Measurements from ENCODE around the gene LRRC14B. TPM values are rescaled to one million over a fixed set of nuclear protein-coding genes. Genes with fewer than 3 reads are reported as not detected.

LRRC14B gene
- total RNA-seq, 1 donor from 2014 or later, result not detected

DNA sequence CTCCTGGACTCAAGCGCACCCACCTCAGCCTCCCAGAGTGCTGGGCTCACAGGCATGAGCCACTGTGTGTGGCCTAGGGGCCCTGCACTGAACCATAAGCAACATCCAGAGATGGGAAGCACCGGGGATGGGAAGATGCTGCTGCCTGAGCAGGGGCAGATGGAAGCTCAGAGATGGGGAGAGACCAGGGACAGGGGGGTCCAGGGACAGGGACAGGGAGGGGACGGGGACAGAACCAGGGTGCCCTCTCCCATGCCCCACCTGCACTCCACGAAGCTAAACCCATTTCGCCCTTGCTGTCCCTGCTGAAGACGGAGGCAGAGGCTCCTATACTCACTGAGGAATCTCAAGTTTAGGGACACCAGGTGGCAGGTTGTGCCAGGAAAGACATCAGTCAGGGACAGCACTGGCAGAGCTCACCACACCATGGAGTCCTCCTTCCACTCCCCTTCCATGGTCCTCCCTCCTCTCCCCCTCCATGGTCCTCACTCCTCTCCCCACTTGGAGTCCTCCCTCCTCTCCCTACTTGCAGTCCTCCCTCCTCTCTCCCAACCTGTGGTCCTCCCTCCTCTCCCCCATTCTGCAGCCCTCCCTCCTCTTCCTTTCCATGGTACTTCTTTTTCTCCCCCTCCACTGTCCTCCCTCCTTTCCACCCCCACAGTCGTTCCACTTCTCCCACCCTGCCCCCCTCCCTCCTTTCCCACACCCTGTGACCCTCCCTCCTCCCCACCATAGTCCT, 45.5 kb upstream of the LRRC14B start:
- POLR2A ChIA-PET, result no interaction called here
- ATAC-seq (ENCODE audit: low read depth) (no peak), DNase-seq (no peak)
- no peaks in the 10 kb centered on the region for H3K36me3 Mint-ChIP-seq (ENCODE audit: low read depth)
- H3K27ac Mint-ChIP-seq, result no peak overlapping the region
- H3K27me3 Mint-ChIP-seq, result peaks cover 7% of the 10 kb centered on the region
- H3K4me1 Mint-ChIP-seq, result no peaks in the 10 kb centered on the region
- CTCF ChIA-PET, result no interaction called here
- TF ChIP-seq, protein P1, sequence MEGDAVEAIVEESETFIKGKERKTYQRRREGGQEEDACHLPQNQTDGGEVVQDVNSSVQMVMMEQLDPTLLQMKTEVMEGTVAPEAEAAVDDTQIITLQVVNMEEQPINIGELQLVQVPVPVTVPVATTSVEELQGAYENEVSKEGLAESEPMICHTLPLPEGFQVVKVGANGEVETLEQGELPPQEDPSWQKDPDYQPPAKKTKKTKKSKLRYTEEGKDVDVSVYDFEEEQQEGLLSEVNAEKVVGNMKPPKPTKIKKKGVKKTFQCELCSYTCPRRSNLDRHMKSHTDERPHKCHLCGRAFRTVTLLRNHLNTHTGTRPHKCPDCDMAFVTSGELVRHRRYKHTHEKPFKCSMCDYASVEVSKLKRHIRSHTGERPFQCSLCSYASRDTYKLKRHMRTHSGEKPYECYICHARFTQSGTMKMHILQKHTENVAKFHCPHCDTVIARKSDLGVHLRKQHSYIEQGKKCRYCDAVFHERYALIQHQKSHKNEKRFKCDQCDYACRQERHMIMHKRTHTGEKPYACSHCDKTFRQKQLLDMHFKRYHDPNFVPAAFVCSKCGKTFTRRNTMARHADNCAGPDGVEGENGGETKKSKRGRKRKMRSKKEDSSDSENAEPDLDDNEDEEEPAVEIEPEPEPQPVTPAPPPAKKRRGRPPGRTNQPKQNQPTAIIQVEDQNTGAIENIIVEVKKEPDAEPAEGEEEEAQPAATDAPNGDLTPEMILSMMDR (IDR thresholded peaks at IDR 0.05), result no peak
- intact Hi-C loops (cut with micrococcal nuclease), result no loop called here
- peaks cover 17% of the 10 kb centered on the region for H3K9me3 Mint-ChIP-seq
- H3K4me3 Mint-ChIP-seq, result no peak overlapping the region

DNA sequence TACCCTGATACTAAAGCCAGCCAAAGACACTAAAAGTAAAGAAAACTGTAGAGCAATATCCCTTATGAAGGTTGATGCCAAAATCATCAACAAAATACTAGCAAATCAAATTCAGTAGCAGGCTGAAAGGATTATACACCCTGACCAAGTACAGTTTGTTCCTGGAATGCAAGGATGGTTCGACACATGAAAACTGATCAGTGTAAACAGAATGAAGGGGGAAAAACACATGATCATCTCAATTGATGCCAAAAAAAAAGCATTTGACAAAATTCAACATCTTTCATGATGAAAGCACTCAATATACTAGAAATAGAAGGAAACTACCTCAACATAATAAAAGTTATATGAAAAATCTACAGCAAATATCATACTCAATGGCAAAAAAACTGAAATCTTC, 43.5 kb upstream of the LRRC14B start:
- TF ChIP-seq, protein P1 (IDR thresholded peaks at IDR 0.05), result no peak
- Mint-ChIP-seq H3K36me3 (ENCODE audit: low read depth) (no peaks in the 10 kb centered on the region), H3K9me3 (peaks cover 17% of the 10 kb centered on the region), H3K4me3 (no peak overlapping the region), H3K27ac (no peak overlapping the region), H3K27me3 (peaks cover 6% of the 10 kb centered on the region), H3K4me1 (no peaks in the 10 kb centered on the region)
- no peak for ATAC-seq (ENCODE audit: low read depth)
- intact Hi-C loops (cut with micrococcal nuclease), result no loop called here
- CTCF ChIA-PET, result no interaction called here
- DNase-seq, result no peak
- POLR2A ChIA-PET, result no interaction called here

DNA sequence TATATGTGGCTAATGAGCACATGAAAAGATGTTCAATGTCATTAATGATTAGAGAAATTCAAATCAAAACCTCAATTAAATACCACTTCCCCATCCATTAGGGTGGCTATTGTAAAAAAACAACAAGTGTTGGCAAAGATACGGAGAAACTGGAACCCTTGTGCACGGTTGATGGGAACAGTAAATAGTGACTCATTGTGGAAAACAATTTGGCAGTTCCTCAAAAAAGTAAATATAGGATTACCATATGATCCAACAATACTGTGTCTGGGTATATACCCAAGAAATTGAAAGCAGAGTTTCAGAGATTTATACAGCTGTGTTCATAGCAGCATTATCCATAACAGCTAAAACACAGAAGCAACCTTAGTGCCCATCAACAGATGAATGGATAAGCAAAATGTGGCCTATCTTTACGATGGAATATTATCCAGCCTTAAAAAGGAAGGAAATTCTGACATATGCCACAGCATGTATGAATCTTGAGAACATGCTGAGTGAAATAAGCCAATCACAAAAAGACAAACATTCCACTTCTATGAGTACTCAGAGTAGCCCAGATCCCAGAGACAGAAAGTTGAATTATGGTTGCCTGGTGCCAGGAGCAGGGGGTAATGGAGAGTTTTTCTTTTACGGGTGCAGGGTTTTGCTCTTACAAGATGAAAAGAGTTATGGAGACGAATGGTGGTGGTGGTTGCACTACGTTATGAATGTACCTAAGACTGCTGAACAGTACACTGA, 41.4 kb upstream of the LRRC14B start:
- ChIA-PET CTCF (no interaction called here), POLR2A (no interaction called here)
- Mint-ChIP-seq H3K36me3 (ENCODE audit: low read depth) (no peaks in the 10 kb centered on the region), H3K27me3 (no peaks in the 10 kb centered on the region), H3K4me3 (no peak overlapping the region), H3K27ac (no peak overlapping the region), H3K4me1 (no peaks in the 10 kb centered on the region), H3K9me3 (peaks cover 17% of the 10 kb centered on the region)
- ATAC-seq (ENCODE audit: low read depth), result no peak
- TF ChIP-seq, protein P1 (IDR thresholded peaks at IDR 0.05), result no peak
- DNase-seq, result no peak
- intact Hi-C loops (cut with micrococcal nuclease), result no loop called here

DNA sequence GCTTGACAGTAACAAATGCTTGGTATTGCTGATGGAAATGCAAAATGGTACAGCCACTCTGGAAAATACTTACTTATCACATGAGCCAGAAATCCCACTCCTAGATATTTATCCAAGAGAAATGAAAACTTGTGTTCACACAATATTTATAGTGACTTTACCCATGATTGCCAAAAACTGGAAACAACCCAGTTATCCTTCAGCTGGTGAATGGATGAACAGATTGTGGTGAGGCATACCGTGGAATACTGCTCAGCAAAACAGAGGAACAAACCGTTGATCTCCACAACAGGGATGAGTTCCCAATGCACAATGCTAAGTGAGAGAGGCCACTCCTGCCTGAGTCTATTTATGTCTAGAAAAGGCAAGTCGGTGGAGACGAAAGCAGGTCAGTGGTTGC, 40.5 kb upstream of the LRRC14B start:
- ChIA-PET CTCF (no interaction called here), POLR2A (no interaction called here)
- ATAC-seq (ENCODE audit: low read depth), result no peak
- H3K36me3 Mint-ChIP-seq (ENCODE audit: low read depth), result no peaks in the 10 kb centered on the region
- H3K9me3 Mint-ChIP-seq, result peaks cover 17% of the 10 kb centered on the region
- intact Hi-C loops (cut with micrococcal nuclease), result no loop called here
- peaks cover under 1% of the 10 kb centered on the region for H3K27me3 Mint-ChIP-seq
- no peak overlapping the region for H3K27ac Mint-ChIP-seq
- H3K4me1 Mint-ChIP-seq, result no peaks in the 10 kb centered on the region
- DNase-seq, result no peak
- no peak overlapping the region for H3K4me3 Mint-ChIP-seq
- TF ChIP-seq, protein P1 (IDR thresholded peaks at IDR 0.05), result no peak

DNA sequence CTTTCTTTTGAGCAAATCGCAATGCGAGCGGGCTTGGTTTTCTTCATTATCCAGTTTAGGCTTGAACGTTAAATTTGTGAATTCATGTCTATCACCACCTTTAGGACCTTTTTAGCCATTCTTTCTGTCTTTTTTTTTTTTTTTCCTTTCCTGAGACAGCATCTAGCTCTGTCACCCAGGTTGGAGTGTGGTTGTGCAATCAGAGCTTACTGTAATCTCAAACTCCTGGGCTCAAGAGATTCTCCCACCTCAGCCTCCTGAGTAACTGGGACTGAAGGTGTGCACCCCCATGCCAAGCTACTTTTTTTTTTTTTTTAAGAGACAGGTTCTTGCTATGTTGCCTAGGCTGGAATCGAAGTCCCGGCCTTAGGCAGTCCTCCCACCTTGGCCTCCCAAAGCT, 39.2 kb upstream of the LRRC14B start:
- Mint-ChIP-seq H3K27ac (no peak overlapping the region), H3K27me3 (peaks cover 2% of the 10 kb centered on the region), H3K36me3 (ENCODE audit: low read depth) (no peaks in the 10 kb centered on the region), H3K4me1 (no peaks in the 10 kb centered on the region), H3K9me3 (peaks cover 13% of the 10 kb centered on the region), H3K4me3 (no peak overlapping the region)
- TF ChIP-seq, protein P1 (IDR thresholded peaks at IDR 0.05), result no peak
- ATAC-seq (ENCODE audit: low read depth) (no peak), DNase-seq (no peak)
- ChIA-PET CTCF (no interaction called here), POLR2A (no interaction called here)
- intact Hi-C loops (cut with micrococcal nuclease), result no loop called here

Measured in activated B cell treated with CpG ODN at 0.5 μM for 24 hours (primary cell).